Fibroblast of lung (primary cell): Measurements from ENCODE around the gene AZIN2. TPM values are rescaled to one million over a fixed set of nuclear protein-coding genes. Genes with fewer than 3 reads are reported as not detected.

ENCODE experiments used
- DNase-seq, 2 donors: peaks; one replicate each; pipeline versions ENCODE4 v3.0.0 to v3.0.0-alpha.2; 2010; ENCODE audit warnings: low read depth in 2 of 2
- H2AFZ ChIP-seq: 2 replicates; pipeline ENCODE4 v1.5.1; 2012; ENCODE audit warnings: low read length, control low read depth, inconsistent platforms
- H3K27ac ChIP-seq: 2 replicates; pipeline ENCODE4 v1.5.1; 2011; ENCODE audit warnings: low read length, control low read depth; ENCODE audit not compliant: insufficient read depth
- H3K27me3 ChIP-seq: 2 replicates; pipeline ENCODE4 v1.5.1; 2011; ENCODE audit warnings: mild to moderate bottlenecking, low read length; ENCODE audit not compliant: control insufficient read depth, insufficient read depth
- H3K36me3 ChIP-seq: 2 replicates; pipeline ENCODE4 v1.5.1; 2011; ENCODE audit warnings: low read length; ENCODE audit not compliant: control insufficient read depth, insufficient read depth
- H3K4me1 ChIP-seq: 2 replicates; pipeline ENCODE4 v1.5.1; 2011; ENCODE audit warnings: low read length; ENCODE audit not compliant: control insufficient read depth, insufficient read depth; ENCODE audit errors: extremely low read depth
- H3K4me2 ChIP-seq: 2 replicates; pipeline ENCODE4 v1.5.1; 2011; ENCODE audit warnings: low read length, control low read depth; ENCODE audit not compliant: insufficient read depth; ENCODE audit errors: extremely low read depth
- H3K4me3 ChIP-seq, 4 experiments: fragments of 200-600 bp in 1 of 4; sonication (generic) in 1 of 4; replicated peaks in 1 of 4; 2 replicates each; pipeline ENCODE4 v1.5.1; 2011 to 2016; ENCODE audit warnings: low read length in 4 of 4, low read depth in 3 of 4, mild to moderate bottlenecking in 3 of 4, control low read depth in 2 of 4, inconsistent platforms in 1 of 4, mixed read lengths in 1 of 4; ENCODE audit not compliant: insufficient read depth in 1 of 4; ENCODE audit errors: control extremely low read depth in 1 of 4
- H3K79me2 ChIP-seq: 2 replicates; pipeline ENCODE4 v1.5.1; 2012; ENCODE audit warnings: mild to moderate bottlenecking, low read length, inconsistent platforms; ENCODE audit not compliant: control insufficient read depth, insufficient read depth
- H3K9ac ChIP-seq: 2 replicates; pipeline ENCODE4 v1.5.1; 2011; ENCODE audit warnings: mild to moderate bottlenecking, low read length, control low read depth; ENCODE audit not compliant: insufficient read depth
- H3K9me3 ChIP-seq: 2 replicates; pipeline ENCODE4 v1.5.1; 2012; ENCODE audit warnings: low read depth, low read length; ENCODE audit not compliant: control insufficient read depth, insufficient read depth
- H4K20me1 ChIP-seq: 2 replicates; pipeline ENCODE4 v1.5.1; 2011; ENCODE audit warnings: low read length; ENCODE audit not compliant: control insufficient read depth, insufficient read depth; ENCODE audit errors: extremely low read depth
- CTCF ChIP-seq, 2 donors: IDR thresholded peaks in 1 of 2; conservative IDR thresholded peaks in 1 of 2; 1 replicate in 1 of 2; 2 replicates in 1 of 2; pipeline ENCODE4 v1.5.1; 2011 to 2012; ENCODE audit warnings: low read length in 2 of 2, control low read depth in 1 of 2, inconsistent platforms in 1 of 2, low read depth in 1 of 2, mild to moderate bottlenecking in 1 of 2
- EZH2 ChIP-seq: IDR thresholded peaks from 2 replicates; pipeline ENCODE4 v1.5.1; 2012; ENCODE audit warnings: low read length, control low read depth, mild to moderate bottlenecking; ENCODE audit errors: missing control alignments
- polyA plus RNA-seq, 2 donors: library from polyadenylated mRNA; depleted of rRNA in 1 of 2; stranded (reverse) in 1 of 2; unstranded in 1 of 2; fragments of >200 nt; gene quantifications; 2 replicates each; pipeline ENCODE4 v1.2.1, GENCODE V29; 2011 to 2012; ENCODE audit warnings: missing spikeins in 1 of 2
- total RNA-seq: library from RNA; depleted of rRNA; stranded (reverse); fragments of >200 nt; gene quantifications from 2 replicates; pipeline ENCODE4 v1.2.1, GENCODE V29; 2014

AZIN2 gene
- total and polyA plus RNA-seq, 2 donors (not counting 1 experiment from before 2014, with no cell fraction given), result 3.2 to 9.1 TPM

- no peak overlapping the region for H3K4me2 ChIP-seq
- TF ChIP-seq EZH2 (no peak), CTCF (conservative IDR thresholded peaks at IDR 0.05 in 1 of 2, IDR thresholded peaks at IDR 0.05 in 1 of 2; ENCODE audit: low read depth in 1 of 2, low read length in 2 of 2) (no peak)
- no peaks in the 10 kb centered on the region for H3K36me3 ChIP-seq
- no peaks in the 10 kb centered on the region for H3K79me2 ChIP-seq
- DNase-seq, result no peak
- no peak overlapping the region for H3K9ac ChIP-seq
- H2AFZ ChIP-seq, result no peak overlapping the region
- H3K4me1 ChIP-seq, result no peaks in the 10 kb centered on the region
- no peaks in the 10 kb centered on the region for H3K9me3 ChIP-seq
- H3K27ac ChIP-seq, result no peak overlapping the region
- no peaks in the 10 kb centered on the region for H3K27me3 ChIP-seq
- no peaks in the 10 kb centered on the region for H4K20me1 ChIP-seq
- H3K4me3 ChIP-seq, result no peak overlapping the region
Measured at GRCh38 chr1:33078030-33078591, 2.8 kb upstream of the AZIN2 start.

DNA sequence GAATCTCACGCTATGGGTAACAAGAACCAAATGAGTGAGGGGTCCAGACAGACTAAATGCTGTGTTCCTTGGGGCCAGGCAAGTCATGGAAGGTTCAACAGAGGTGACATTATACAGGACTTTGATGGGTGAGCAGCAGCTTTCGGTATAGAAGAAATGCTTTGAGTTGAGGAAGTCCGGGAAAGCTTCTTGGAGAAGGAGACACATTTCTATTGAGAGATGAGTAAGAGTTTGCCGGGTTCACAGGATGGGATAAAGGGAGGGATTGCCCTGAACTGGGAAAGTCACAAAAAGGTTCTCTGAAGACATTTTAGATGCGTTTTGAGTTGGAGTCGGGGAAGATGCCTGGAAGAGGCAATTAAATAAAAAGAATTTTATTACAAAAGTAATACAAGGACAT lies 580 bp upstream of the AZIN2 start:
- H2AFZ ChIP-seq, result peak overlapping the region; percentile 99
- H3K4me1 ChIP-seq, result no peaks in the 10 kb centered on the region
- peak overlapping the region; percentile 76 to 93 (median 83) for H3K4me3 ChIP-seq
- no peaks in the 10 kb centered on the region for H4K20me1 ChIP-seq
- DNase-seq, result no peak
- H3K36me3 ChIP-seq, result no peaks in the 10 kb centered on the region
- H3K4me2 ChIP-seq, result peak overlapping the region; percentile 99
- H3K9ac ChIP-seq, result peak overlapping the region; percentile 74
- H3K27ac ChIP-seq, result peak overlapping the region; percentile 66
- no peaks in the 10 kb centered on the region for H3K9me3 ChIP-seq
- H3K27me3 ChIP-seq, result no peaks in the 10 kb centered on the region
- TF ChIP-seq EZH2 (no peak), CTCF (conservative IDR thresholded peaks at IDR 0.05 in 1 of 2, IDR thresholded peaks at IDR 0.05 in 1 of 2; ENCODE audit: low read depth in 1 of 2, low read length in 2 of 2) (no peak)
- no peaks in the 10 kb centered on the region for H3K79me2 ChIP-seq

DNA sequence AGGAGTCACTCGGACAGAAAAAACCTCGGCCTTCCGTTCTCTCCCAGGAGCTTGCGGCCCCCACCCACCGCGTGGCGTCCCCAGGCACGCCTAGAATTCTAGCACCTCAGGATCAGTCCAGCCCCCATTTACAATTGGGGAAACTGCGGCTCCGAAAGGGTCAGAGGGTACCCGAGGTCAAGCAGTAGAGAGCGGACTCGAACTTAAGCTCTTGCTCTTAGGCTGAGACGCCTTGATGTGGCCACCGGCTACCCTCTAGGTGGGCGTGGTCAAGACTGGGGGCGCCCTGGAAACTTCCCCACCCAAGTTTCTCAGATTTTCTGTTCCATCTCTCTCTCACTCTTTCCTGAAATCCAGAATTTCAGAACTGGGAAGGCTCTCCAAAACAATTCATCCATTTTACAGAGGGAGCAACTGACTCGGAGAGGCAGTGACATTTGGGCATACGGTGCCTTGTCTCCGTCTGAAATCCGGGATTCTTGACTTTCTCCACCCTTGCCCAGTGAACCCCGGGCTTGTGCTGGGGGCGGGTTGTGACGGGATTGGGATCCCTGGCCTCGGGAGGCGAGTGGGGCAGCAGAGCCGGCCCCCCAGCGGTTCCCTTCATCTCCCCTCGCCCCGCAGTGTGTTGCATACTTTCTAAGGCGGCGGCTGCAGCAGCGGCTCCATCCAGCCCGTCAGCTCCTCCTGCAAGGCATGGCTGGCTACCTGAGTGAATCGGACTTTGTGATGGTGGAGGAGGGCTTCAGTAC lies 777 bp downstream of the AZIN2 start:
- no peaks in the 10 kb centered on the region for H3K79me2 ChIP-seq
- no peaks in the 10 kb centered on the region for H3K36me3 ChIP-seq
- H3K27me3 ChIP-seq, result no peaks in the 10 kb centered on the region
- H3K9ac ChIP-seq, result peak overlapping the region; percentile 74
- DNase-seq, result no peak
- peak overlapping the region; percentile 99 for H3K4me2 ChIP-seq
- no peaks in the 10 kb centered on the region for H3K9me3 ChIP-seq
- no peak for TF ChIP-seq CTCF (conservative IDR thresholded peaks at IDR 0.05 in 1 of 2, IDR thresholded peaks at IDR 0.05 in 1 of 2; ENCODE audit: low read depth in 1 of 2, low read length in 2 of 2)
- TF ChIP-seq EZH2, result no peak
- H3K27ac ChIP-seq, result no peak overlapping the region
- H4K20me1 ChIP-seq, result no peaks in the 10 kb centered on the region
- peak overlapping the region; percentile 94 for H2AFZ ChIP-seq
- H3K4me1 ChIP-seq, result no peaks in the 10 kb centered on the region
- H3K4me3 ChIP-seq, result peak overlapping the region; percentile 73 to 84 (median 79)
